GM18909 (cell line): ENCODE data around the gene FLNA.
"Not testable (repeated sequence)": the region's sequence is repeated elsewhere in the genome, so short reads cannot be mapped to it uniquely, and the experiment has no call there.

Experiments
- ATAC-seq: cut with Tn5 transposase; IDR thresholded peaks from one replicate; pipeline ENCODE4 v1.9.1; 2021; ENCODE audit warnings: mild to moderate bottlenecking; ENCODE audit not compliant: unreplicated experiment, poor library complexity

FLNA gene

GRCh38 chrX:154400369-154400817 is 26.0 kb upstream of the FLNA start:
- not testable (repeated sequence) for ATAC-seq

GRCh38 chrX:154399527-154400368 is 25.3 kb upstream of the FLNA start:
- ATAC-seq: no peak

- ATAC-seq: no peak
These were observed 24.5 kb upstream of the FLNA start for GRCh38 chrX:154398668-154399526.

GRCh38 chrX:154397888-154398667 is 23.6 kb upstream of the FLNA start, which contains the start of gene RPL10:
Gene RPL10, plus strand, starts transcription at chrX:154398377. Its CDS starts 143 bp downstream, at chrX:154398520.
- ATAC-seq: peak; percentile 78

GRCh38 chrX:154396973-154397887 is 22.8 kb upstream of the FLNA start:
- peak; percentile 57 for ATAC-seq

GRCh38 chrX:154396363-154396762 is 21.9 kb upstream of the FLNA start:
- ATAC-seq: not testable (repeated sequence)

GRCh38 chrX:154389812-154390747 is 15.6 kb upstream of the FLNA start:
- peak; percentile 75 for ATAC-seq

- ATAC-seq: peak; percentile 11
These were observed 14.2 kb upstream of the FLNA start for GRCh38 chrX:154388649-154389048.

GRCh38 chrX:154388094-154388493 is 13.7 kb upstream of the FLNA start:
- peak; percentile 37 for ATAC-seq

GRCh38 chrX:154384284-154384892 is 10.0 kb upstream of the FLNA start:
- ATAC-seq: no peak

GRCh38 chrX:154383359-154384283 is 9.2 kb upstream of the FLNA start:
- no peak for ATAC-seq

- ATAC-seq: no peak
These were observed 8.1 kb upstream of the FLNA start for GRCh38 chrX:154382483-154383069.

- no peak for ATAC-seq
These were observed 6.8 kb upstream of the FLNA start for GRCh38 chrX:154381271-154381670.

GRCh38 chrX:154380787-154381186 is 6.4 kb upstream of the FLNA start:
- ATAC-seq: no peak

GRCh38 chrX:154380153-154380552 is 5.7 kb upstream of the FLNA start:
- no peak for ATAC-seq

GRCh38 chrX:154379569-154379951 is 5.1 kb upstream of the FLNA start:
- no peak for ATAC-seq
